HG02870 (cell line): ENCODE results near the gene ESRRG.

Experiments
- ATAC-seq: cut with Tn5 transposase; IDR thresholded peaks from one replicate; pipeline ENCODE4 v1.9.1; 2021; ENCODE audit warnings: mild to moderate bottlenecking, moderate library complexity; ENCODE audit not compliant: unreplicated experiment

The ESRRG gene

GRCh38 chr1:216723274-216723780 lies at the start of gene ESRRG:
TSS of gene ESRRG (minus strand) at chr1:216723429. CDS start at chr1:216723299, 130 bp downstream.
- ATAC-seq, result no peak

GRCh38 chr1:216771922-216772321 lies 48.7 kb upstream of the ESRRG start:
- no peak for ATAC-seq

- no peak for ATAC-seq
Measured at GRCh38 chr1:216766633-216767327, 43.6 kb upstream of the ESRRG start.

- no peak for ATAC-seq
Measured at GRCh38 chr1:216765346-216766300, 42.4 kb upstream of the ESRRG start.

DNA sequence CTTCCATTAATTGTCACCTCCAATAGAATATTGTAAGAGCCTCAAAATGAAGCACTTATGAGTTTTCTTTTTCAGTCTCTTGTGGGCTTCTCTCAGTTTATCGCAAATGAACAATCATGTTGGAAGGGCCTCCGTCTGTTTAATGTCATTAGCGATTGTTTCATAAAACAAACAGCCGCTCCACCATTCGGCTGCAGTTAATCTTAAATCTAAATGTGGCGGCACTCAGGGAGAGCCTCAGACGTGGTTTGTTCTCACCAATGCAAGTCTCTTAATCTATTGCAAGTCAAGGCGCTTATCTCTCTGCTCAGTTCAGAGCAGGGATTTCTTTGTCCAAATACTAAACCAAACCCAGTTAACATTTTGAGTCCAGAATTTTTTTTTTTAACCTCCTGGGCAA lies 34.9 kb upstream of the ESRRG start:
- no peak for ATAC-seq

GRCh38 chr1:216757110-216757509 lies 33.9 kb upstream of the ESRRG start:
- no peak for ATAC-seq

DNA sequence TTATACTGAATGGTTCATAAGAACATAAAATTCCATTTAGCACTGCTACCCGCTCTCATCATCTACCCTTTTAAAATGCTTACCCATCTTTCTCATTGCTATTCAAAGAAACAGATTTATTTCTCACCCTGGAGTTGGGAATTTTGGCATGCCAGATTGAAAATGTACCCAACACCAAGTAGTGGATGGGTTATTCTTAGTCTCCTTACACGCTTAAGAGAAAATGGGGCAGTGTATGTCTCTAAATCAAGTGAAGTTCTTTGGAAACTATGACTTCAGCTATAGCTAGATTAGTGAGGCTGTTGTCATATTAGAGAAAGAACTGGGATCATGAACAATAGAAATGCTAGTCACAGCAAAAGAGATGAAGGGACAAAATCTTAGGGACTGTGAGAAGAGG lies 27.7 kb upstream of the ESRRG start:
- ATAC-seq, result no peak

- ATAC-seq, result peak; percentile 76
Measured at GRCh38 chr1:216750031-216750627, 26.9 kb upstream of the ESRRG start.

DNA sequence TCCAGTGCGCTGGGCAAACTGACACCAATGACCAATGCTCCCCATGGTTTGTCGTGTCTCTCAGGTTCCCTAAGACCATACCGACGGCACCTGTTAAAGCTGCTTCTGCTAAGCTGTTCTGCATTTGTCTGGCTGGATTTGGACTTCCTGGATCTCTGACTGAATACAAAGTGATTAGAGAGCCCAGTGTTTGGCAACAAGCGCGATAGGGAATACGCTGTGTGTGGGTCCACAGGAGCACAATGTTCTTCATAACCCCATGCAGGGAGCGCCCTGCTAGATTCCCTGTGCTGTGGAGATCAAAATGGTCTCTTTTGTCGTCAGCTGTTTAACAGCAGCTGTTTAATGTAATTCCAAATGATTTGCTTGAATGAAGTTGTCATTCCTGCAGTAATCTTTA lies 26.0 kb upstream of the ESRRG start:
- ATAC-seq, result no peak

GRCh38 chr1:216742625-216743024 lies 19.4 kb upstream of the ESRRG start:
- ATAC-seq, result no peak

GRCh38 chr1:216740331-216740730 lies 17.1 kb upstream of the ESRRG start:
- no peak for ATAC-seq

- no peak for ATAC-seq
Measured at GRCh38 chr1:216739793-216740192, 16.6 kb upstream of the ESRRG start.

DNA sequence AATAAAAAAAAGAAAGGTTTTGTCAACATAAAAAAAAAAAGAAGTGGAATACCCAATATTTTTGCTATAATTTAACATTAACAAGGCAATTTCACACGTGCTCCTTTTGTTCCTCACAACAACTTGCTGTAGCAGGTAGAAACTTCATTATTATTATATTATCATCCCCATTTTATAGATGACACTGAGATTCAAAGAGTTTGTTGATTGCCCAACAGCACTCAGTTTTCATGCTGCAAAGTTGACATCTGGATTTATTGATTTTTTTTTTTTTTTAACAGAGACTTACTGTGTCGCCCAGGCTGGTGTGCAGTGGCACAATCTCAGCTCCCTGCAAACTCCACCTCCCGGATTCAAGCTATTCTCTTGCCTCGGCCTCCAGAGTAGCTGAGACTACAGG lies 8.9 kb upstream of the ESRRG start:
- no peak for ATAC-seq

GRCh38 chr1:216731562-216731961 lies 8.3 kb upstream of the ESRRG start:
- no peak for ATAC-seq

GRCh38 chr1:216726435-216726834 lies 3.2 kb upstream of the ESRRG start:
- ATAC-seq, result no peak

- no peak for ATAC-seq
Measured at GRCh38 chr1:216722821-216723220, 408 bp downstream of the ESRRG start.

DNA sequence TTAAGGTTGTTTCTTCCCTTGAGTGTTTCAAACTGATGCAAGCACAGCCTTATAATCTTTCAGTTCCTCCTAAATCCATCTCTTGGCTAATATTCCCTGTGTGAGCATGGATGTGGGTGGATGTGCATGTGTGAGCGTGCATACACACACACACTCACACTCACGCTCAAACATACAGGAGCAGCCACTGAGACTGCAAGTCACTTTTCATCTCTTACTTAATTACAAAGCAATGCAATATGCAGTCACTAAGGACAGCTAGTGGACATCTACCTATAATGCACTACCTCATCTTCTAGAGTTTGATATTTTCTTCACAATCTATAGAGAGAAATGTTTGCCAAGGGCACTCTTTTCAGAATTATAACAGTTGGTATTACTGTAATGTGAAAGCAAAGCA lies 1.4 kb downstream of the ESRRG start:
- ATAC-seq, result no peak

GRCh38 chr1:216721062-216721461 lies 2.2 kb downstream of the ESRRG start:
- no peak for ATAC-seq

GRCh38 chr1:216711712-216712111 lies 11.5 kb downstream of the ESRRG start:
- ATAC-seq, result no peak

GRCh38 chr1:216710598-216711333 lies 12.5 kb downstream of the ESRRG start:
- ATAC-seq, result no peak

- no peak for ATAC-seq
Measured at GRCh38 chr1:216710055-216710454, 13.2 kb downstream of the ESRRG start.
